ENCODE results near the gene DNAJC12.

The DNAJC12 gene

GRCh38 chr10:67812007-67812406 lies 26.0 kb downstream of the DNAJC12 start:
- H3K27ac ChIP-seq, result no peak overlapping the region
- TF ChIP-seq, protein P1, sequence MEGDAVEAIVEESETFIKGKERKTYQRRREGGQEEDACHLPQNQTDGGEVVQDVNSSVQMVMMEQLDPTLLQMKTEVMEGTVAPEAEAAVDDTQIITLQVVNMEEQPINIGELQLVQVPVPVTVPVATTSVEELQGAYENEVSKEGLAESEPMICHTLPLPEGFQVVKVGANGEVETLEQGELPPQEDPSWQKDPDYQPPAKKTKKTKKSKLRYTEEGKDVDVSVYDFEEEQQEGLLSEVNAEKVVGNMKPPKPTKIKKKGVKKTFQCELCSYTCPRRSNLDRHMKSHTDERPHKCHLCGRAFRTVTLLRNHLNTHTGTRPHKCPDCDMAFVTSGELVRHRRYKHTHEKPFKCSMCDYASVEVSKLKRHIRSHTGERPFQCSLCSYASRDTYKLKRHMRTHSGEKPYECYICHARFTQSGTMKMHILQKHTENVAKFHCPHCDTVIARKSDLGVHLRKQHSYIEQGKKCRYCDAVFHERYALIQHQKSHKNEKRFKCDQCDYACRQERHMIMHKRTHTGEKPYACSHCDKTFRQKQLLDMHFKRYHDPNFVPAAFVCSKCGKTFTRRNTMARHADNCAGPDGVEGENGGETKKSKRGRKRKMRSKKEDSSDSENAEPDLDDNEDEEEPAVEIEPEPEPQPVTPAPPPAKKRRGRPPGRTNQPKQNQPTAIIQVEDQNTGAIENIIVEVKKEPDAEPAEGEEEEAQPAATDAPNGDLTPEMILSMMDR (conservative IDR thresholded peaks at IDR 0.05), result no peak

DNA sequence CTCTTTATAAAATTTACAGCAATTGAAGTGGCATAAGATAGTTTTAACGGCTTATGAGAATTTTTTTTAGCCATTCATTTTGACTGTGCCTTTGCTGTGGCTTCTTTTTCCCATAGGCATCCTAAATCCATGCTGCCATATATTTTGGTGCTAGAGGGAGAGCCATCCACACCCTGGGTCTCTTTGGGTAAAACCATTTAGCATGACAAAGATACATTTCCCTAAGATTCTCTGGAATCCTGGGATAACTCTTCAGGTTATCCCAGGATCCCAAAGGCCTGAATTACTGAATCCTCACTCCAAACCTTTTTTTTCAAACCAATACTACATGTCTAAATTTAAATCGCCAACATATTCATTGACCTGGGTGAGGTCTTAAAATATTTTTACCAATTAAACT lies 28.9 kb downstream of the DNAJC12 start:
- TF ChIP-seq, protein P1 (conservative IDR thresholded peaks at IDR 0.05), result no peak

DNA sequence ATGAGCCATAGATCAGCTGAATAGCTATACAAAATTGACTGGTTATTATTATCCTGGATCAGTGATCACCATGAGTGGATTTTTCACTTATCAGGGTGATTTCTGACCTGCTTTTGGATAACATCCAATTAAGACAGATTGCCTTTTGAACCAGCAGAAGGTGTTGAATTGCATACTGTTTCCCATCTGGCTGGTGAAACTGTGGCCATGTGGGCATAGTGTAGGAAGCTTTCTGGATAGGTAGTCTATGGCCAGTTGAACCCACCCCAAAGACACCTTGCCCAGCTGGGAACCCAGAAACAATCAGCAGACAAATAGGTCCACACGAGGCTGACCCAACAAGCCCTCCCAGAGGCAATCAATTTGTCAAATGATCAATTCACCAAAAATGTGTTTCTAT lies 29.3 kb downstream of the DNAJC12 start:
- H3K27ac ChIP-seq, result no peak overlapping the region
- TF ChIP-seq, protein P1 (conservative IDR thresholded peaks at IDR 0.05), result no peak

More for the DNA sequence above, 28.9 kb downstream of the DNAJC12 start:
- H3K27ac ChIP-seq, result no peak overlapping the region

DNA sequence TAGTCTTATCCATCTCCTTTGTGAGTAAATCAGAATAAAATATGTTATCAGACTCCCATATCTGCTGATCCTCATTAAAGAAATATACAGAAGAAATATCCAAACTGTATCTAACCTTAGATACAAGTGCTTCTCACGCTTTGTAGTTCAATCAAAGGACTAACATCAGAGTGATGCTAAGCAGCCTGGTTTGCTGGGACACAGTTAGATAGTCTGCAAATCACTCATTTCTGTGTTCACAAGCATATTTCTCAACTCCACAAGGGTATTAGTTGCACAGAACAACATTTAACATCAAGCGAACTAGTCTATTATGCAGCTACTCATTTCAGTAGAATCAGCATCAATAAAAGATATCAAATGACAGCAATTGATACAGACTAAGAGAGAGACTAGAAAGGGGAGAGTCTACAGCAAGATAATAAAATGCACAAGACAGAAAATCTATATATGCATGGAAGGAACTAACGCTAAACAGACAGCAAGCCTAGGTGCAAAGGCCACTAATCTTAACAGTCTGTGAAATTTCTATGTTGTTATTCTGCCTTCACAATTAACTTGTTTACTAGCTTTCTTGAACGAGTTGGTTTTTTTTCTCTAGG lies 30.0 kb downstream of the DNAJC12 start:
- TF ChIP-seq, protein P1 (conservative IDR thresholded peaks at IDR 0.05), result no peak
- H3K27ac ChIP-seq, result no peak overlapping the region

- H3K27ac ChIP-seq, result no peak overlapping the region
- TF ChIP-seq, protein P1 (conservative IDR thresholded peaks at IDR 0.05), result no peak
These were observed 33.7 kb downstream of the DNAJC12 start for GRCh38 chr10:67804395-67804678.

DNA sequence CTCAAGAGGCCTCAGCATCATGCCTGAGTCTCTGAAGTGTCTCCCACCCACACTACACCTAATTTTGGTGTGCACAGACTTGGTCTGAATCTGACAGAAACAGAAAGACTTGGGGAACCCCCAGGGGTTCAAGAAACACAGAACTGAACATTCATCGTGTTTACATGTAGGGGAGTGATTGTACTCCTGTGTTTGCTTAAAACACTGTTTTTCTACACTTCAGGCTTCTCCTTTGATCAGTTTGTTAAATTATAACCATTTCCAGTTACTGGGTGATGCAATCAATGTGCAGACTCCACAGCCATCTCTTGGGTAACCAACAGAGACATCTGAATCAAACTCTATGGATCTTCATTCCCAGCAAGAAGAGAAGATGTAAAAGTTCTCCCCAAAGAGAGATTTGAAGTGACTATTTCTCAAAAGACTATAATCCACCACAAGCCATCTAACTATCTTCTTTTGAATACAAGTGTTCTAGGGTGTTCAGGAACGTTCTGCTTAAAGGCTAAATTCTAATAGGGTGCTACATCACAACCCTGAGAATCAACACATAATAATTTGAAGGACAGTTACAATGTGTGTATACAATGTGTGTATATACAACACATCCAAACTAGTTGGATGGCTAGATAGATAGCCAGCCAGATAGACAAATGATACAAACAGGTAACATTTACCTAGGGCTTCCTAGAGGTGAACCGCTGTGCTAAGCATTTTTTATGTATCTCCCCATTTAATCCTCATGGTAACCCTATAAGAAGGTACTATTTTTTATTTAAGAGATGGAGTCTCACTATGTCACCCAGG lies 34.2 kb downstream of the DNAJC12 start:
- no peak overlapping the region for H3K27ac ChIP-seq
- TF ChIP-seq, protein P1 (conservative IDR thresholded peaks at IDR 0.05), result no peak

DNA sequence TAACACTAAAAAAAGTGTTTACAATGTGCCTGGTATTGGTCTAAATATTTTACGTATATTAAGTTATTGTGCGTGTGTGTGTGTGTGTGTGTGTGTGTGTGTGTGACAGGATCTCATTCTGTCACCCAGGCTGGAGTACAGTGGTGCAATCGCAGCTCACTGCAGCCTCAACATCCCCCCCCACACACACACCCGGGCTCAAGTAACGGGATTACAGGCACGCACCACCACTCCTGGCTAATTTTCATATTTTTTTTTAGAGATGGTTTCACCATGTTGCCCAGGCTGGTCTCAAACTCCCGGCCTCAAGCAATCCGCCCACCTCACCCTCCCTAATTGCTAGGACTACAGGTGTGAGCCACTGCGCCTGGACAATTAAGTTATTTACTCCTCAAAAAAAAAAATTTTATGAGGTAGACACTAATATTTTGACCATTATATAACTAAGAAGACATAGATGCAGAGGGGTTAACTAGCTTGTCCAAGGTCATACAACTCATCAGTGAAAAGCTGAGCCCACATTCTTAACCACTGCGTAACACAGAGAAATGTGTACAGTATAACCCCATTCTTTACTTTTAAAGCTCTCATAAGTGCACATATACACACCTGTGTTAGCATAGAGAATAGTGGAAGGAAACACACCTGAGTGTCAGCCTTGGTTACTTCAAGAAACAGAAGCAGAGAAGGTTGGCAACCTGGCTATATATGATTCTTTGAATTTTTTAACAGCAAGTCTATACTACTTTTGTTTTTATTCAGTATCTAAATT lies 35.0 kb downstream of the DNAJC12 start:
- H3K27ac ChIP-seq, result no peak overlapping the region
- TF ChIP-seq, protein P1 (conservative IDR thresholded peaks at IDR 0.05), result no peak
